ENCODE data around the gene SERPINA6.

GRCh38 chr14:94354638-94355185 lies 31.6 kb upstream of the SERPINA6 start:
- no peak for TF ChIP-seq CTCF (IDR thresholded peaks at IDR 0.05)
- TF ChIP-seq POLR2A (IDR thresholded peaks at IDR 0.05): no peak

All from testis (tissue), 2 donors.